ENCODE results near the gene SMIM27.
"Not testable (repeated sequence)": the region's sequence is repeated elsewhere in the genome, so short reads cannot be mapped to it uniquely, and the experiment has no call there.

The SMIM27 gene, protein sequence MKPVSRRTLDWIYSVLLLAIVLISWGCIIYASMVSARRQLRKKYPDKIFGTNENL

DNA sequence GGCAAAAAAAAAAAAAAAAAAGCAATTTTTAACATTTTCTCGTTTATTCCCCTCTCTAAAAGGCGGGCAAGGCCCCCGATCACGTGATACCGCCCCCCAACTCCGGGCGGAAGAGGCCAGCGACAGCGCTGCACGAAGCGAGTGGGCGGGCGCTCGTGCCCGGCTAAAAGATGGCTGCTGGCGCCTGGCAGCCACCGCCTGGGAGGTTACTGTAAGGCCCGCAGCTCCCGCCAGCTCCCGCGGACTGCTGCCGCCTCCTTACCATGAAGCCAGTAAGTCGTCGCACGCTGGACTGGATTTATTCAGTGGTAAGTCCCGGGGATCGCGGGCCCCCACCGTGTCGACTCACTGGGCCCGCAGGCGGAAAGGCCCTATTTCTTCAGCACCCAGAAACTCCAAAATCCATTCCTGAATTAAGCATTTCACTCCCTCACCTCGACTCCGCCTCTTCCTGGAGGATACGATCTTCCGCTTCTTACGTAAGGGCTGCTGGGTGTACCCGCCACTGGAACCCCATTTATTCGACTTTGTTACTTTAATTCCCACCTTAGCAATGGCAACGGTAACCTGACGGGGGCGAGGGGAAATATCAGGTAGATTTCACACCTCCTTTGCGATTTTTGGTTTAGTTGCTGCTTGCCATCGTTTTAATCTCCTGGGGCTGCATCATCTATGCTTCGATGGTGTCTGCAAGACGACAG, at the start of gene SMIM27, which contains the start of gene TOPORS:
TSS of gene SMIM27 (plus strand) at position 156 of the 701 bp plus-strand sequence. CDS start at position 264, 108 bp downstream.
TSS of gene TOPORS (minus strand) at position 415 of the 701 bp plus-strand sequence. CDS start at position 265, 150 bp downstream.
- peak; percentile 96 for DNase-seq

DNA sequence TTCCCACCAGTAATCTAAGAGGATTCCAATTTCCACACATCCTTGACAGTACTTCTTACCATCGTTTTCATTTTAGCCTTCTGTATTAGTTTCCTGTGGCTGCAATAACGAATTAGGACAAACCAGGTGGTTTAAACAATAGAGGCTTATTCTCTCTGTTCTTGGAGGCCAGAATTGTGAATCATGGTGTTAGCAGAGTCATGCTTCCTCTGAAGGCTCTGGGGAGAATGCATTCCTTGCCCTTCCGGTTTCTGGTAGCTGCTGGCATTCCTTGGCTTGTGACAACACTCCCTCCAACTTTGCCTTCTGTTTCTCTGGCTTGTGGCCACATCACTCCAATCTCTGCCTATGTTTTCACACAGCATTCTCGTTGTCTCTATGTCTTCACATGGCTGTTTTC, 49.7 kb upstream of the SMIM27 start:
- DNase-seq = no peak

DNA sequence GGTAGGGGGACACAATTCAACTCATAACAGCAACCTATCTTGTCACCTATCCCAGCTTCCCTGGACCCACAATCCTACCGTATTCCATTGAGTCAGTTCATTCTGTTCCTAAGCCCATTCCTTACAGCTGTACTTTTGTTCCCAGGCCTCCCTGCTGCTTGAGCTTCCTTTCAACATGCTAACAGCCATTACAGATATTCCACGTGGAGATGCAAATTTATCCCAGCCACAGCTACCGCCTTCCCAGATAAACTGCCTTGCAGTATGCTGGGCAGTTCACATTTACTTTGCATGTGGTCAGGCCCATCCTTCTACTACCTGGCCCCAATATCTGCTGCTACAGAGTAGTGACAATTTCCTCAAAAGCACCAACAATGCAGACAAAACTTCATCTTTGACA, 49.1 kb upstream of the SMIM27 start:
- DNase-seq = no peak

GRCh38 chr9:32508728-32509127, 43.4 kb upstream of the SMIM27 start:
- no peak for DNase-seq

DNA sequence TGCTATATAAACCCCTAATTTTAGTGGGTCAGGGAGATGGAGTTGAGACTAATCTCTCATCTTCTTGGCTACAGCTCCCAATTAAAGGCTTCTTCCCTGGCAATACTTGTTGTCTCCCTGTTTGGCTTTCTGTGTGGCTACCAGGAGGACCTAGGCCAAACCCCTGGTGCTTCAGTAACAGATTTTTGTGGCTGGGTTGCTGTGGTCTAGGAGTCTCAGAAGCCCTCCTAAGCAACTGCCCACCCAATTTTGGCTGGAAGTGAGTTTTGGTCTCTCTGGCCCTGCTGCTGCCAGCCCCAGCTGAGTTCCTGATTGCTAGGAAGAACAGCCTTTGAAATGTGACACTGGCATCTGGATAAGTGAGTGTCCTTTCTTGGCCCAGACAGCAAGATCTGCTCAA, 35.9 kb upstream of the SMIM27 start:
- DNase-seq = no peak

DNA sequence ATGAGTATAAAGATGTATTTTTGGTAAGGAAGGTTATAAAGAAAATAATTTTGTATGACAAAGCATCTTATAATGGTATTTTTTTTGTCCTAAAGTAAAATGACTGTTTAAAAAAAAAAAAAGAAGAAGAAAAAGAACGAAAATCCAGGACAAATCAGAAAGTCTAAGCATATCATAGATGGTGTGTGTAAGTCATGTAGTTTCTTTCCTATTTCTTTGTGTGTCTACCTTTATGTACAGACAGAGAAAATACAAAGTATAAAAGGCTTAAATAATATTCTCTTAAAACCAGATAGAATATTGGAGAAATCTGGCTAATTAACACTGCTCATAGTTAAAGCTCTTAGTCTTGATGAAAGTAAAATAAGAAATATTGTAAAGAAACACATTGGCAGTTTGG, 33.9 kb upstream of the SMIM27 start:
- DNase-seq = no peak

DNA sequence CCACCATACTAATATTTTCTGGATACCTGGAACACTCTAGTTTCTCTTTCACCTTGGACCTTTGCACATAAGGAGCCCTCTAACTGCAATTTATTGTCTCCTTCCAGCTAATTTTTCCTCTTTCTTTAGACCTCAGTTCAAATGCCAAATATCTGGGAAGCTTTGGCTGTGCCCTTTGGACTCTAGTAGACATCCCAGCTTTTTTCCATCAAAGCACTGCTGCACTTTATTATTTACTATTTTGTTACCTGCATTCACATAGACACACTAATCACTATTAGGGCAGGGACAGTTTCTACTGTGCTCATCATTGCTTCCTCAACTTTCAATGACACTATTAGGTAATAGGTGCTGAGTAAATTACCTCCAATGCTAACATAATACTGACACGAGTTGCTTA, 28.2 kb upstream of the SMIM27 start:
- no peak for DNase-seq

GRCh38 chr9:32524558-32524891, 27.6 kb upstream of the SMIM27 start:
- DNase-seq = not testable (repeated sequence)

DNA sequence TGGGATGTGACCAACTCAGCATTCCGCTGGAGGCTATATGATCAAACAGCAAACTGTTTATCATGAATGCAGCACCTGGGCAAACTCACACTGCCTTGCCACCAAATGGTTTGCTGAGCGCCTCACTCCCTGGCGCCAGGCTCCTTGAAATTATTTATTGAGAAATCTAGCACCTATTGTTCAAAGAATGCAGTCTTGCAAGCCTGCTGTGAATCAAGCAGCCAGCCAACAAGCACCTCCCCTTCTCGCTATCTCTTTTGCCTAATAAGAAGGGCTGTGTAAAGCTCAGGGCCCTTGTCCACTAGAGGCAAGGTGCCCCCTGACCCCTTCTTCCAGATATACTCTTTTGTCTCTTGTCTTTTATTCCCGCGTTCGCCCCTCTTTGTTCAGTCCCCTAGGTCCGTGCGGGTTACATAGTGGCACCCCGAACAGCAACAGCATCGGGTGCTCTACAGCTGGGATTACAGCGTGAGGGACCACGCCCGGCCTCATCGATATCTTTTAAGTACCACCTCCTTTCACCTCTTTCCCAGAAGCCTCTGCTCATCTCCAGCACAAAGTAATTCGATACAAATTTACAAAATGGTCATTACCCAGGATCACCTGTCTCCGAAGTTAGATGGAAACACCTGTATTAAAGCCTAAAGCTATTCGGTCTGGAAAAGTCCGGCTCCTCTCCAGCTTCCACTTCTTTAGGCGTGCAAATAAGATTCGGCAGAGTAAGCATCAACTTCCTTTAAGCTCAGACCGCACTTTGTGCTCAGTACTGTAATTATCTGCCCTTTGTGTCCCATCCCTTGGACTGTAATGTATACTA, 27.0 kb upstream of the SMIM27 start:
- peak; percentile 66 for DNase-seq

GRCh38 chr9:32525709-32526030, 26.5 kb upstream of the SMIM27 start:
- DNase-seq = no peak

DNA sequence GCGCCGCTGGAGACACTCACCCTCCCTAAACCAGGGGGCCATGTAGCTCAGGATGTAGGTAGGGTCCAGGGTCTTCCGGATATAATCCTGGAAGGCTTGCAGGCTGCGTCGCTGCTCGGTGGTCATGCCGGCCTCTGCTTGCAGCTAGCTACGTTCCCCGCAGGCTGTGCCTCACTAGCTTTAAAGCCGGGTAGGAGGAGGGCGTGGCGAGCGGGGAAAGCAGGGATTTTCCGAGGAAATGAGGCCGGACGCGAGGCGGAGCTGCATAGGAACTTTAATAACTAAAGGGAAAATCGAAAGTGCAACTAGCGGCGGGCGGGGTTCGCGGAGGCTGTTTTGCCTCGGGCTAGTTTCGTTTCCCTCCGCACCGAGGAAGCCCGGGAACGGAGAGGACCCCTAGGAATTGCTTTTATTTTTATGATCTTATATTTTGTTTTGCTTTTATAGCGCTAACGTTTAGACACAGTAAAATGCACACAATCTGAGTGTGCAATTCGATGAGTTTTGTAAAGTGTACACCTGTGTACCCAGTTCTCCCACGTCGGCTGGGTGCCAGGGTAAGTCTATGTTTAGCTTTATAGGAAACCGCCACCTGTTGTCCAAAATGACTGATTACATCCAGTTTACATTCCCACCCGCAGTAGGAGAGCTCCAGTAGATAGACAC, 26.0 kb upstream of the SMIM27 start, which contains the start of gene RIGI:
TSS of gene RIGI (minus strand) at position 156 of the 666 bp plus-strand sequence. CDS start at position 126, 30 bp downstream.
- DNase-seq = peak; percentile 94

GRCh38 chr9:32526707-32527048, 25.4 kb upstream of the SMIM27 start:
- no peak for DNase-seq

- DNase-seq = no peak
Measured at GRCh38 chr9:32533336-32533735, 18.8 kb upstream of the SMIM27 start.

DNA sequence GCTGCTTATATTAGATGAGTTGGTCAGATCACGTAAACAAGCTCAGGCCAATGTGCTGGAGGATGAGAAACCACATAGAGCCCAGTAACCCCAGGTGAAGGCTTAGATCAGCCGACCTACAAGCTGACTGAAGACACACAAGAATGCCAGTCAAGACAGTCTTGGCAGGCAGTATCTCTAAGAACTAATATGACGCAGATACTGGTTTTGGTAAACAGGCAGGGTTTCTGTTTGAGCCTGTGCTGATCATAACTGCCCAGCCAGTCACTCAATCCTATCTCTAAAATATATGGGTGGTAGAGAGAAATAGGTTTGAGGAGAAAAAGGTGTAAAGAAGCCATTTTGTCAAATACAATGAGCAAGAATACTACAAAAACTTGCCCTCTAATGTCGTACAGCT, 18.3 kb upstream of the SMIM27 start:
- DNase-seq = no peak

- no peak for DNase-seq
Measured at GRCh38 chr9:32543047-32543446, 9.1 kb upstream of the SMIM27 start.

DNA sequence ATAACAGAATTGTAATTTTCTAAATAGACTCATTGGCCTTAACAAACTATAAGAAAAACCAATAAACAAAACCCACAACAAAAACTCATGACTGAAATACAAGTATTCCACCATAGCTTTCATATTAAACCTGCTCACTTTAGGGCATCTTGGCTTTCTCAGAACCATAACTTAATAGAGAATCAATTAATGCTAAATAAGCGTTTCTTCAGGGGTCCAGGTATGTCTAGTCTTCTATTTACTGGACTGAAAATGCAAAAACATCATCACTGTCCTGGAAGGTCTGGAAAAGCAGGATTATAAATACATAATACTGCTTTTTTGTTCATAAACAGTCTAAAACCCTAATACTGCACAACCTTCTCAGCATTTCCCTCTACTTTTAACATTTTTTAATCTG, 6.2 kb upstream of the SMIM27 start:
- DNase-seq = no peak

DNA sequence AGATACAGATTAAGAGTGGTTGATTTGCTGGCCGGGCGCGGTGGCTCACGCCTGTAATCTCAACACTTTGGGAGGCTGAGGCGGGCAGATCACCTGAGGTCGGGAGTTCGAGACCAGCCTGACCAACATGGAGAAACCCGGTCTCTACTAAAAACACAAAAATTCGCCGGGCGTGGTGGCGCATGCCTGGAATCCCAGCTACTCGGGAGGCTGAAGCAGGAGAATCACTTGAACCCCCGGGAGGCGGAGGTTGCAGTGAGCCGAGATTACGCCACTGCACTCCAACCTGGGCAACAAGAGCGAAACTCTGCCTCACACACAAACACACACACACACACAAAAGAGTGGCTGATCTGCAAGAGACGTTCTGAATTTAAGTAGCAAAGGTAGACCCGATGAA, 3.9 kb upstream of the SMIM27 start:
- not testable (repeated sequence) for DNase-seq

- DNase-seq = no peak
Measured at GRCh38 chr9:32550150-32550561, 2.0 kb upstream of the SMIM27 start.

- peak; percentile 98 for DNase-seq
Measured at GRCh38 chr9:32550562-32551275, 1.4 kb upstream of the SMIM27 start.

- peak; percentile 80 for DNase-seq
Measured at GRCh38 chr9:32551276-32552051, 663 bp upstream of the SMIM27 start.

DNA sequence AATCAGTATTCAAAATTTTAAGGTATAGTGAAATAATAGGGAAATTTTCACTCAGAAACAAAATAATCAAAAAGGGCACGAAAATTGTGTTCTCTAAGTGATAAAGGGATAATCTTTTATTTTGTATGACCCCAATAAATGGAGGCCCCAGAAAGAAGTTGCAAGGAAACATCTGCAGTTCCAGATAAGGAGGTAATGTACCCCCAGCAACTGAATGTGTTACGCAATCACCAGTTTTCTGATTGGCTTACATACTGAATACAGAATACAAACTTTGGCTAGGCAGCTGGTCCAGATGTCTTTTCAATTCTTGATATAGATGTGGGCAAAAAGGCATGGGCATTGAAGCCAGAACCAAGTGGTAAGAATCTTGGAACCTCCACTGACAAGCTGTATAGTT, 2.0 kb downstream of the SMIM27 start:
- DNase-seq = no peak

DNA sequence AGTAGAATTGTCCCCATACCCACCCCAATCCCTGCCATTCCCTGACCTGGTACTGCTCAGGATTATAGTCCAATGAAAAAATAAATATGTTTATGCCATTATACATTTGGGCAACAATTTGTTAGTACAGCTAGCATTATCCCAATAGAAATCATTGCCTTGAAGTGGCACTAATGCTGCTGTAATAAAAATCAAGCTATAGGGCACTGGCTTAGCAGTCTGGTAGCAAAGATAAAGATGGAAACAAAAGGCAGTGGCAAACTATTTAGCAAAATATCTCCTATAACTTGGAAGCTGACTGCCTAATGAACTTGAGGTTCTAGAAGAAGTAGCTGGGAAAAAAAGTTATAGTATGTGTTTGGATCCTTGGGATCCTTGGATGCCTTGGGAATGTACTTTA, 2.5 kb downstream of the SMIM27 start:
- no peak for DNase-seq

All from activated effector memory CD4-positive, alpha-beta T cell treated with anti-CD3 and anti-CD28 coated beads, Interleukin-2, amount 50 U/mL, for 16 hours (primary cell).